Measurements from ENCODE around the gene NTRK2.

Gene NTRK2

DNA sequence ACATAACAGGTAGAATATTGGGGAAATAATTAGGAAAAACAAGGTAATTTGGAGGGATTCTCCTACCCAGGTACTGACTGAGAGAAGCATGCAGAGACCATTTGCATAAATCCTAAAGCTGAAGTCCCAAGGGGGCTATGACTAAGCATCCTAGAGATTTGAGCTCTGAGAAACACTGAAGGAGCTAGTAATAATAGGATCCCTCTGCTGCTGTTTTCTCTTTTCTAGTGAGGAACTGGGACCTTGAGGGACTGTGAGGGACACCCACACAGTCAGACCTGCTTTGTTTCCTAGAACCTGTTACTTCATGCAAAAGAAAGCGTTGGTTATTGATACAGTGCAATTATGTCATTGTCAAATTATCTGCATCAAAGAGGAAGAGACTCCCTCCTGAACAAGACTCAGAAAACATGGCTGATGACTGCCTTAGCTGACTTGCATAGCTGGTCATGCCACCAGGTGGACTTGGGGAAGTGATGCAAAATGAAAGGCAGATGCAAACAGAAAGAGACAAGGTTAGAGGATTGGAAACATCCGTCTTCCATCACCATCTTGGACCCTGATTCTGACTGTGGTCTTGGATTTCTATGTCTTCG, 335.4 kb downstream of the NTRK2 start:
- in situ Hi-C loops (cut with HindIII; ENCODE audit: low sequenced_read_pairs), result no loop called here

DNA sequence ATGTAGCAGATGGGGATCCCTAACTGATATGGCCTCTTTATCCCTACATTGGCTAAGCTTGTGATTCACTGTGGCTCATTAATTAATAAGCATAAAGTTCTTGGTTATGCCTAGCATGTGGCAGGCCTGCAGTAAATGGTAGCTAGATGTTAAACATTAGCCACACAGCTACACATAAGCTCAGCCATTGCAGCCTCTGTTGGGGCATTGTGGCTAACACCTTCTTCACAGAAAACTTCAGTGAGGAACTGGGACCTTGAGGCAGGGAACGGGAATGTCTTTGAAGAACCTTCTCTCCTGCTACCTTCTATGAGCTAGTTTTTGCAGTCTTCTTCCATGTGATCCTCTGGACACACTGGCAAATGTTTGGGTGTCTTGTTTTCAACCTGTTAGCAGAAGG, 338.2 kb downstream of the NTRK2 start:
- in situ Hi-C loops (cut with HindIII; ENCODE audit: low sequenced_read_pairs), result no loop called here

DNA sequence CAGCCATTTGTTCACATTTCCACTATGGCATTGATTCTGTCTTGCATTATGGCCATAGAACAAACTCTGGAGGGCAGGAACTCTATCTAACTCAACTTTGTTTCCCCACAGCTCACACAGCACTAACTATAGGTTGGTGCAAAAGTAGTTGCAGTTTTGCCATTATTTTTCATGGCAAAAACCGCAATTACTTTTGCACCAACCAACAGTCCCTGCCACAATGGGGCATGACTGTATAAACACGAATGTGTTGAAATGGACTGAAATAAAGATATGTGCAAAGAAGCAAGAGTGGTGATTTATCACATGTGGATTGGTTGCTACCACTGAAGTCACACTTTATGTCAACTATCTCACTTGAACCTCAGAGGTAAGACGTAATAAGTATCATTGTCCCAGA, 338.7 kb downstream of the NTRK2 start:
- in situ Hi-C loops (cut with HindIII; ENCODE audit: low sequenced_read_pairs), result no loop called here

DNA sequence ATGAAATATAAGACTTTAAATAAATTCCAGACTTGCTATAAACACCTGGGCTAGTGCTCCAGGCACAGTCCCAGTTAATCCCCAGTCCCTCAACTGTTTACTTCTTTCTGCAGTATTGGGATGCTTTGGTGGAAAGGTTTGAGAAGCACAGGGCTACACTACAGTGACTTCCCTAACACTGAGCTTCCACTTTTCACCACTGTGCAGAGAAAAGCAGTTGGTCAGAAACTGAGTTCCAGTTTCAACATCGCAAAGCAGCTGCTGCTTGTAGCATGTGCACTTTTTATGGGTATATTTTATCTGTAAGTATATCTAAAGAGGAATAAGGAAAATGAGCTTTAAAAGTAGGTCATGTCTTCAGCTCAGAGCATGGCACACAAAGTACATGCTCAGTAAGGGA, 339.7 kb downstream of the NTRK2 start:
- in situ Hi-C loops (cut with HindIII; ENCODE audit: low sequenced_read_pairs), result no loop called here

DNA sequence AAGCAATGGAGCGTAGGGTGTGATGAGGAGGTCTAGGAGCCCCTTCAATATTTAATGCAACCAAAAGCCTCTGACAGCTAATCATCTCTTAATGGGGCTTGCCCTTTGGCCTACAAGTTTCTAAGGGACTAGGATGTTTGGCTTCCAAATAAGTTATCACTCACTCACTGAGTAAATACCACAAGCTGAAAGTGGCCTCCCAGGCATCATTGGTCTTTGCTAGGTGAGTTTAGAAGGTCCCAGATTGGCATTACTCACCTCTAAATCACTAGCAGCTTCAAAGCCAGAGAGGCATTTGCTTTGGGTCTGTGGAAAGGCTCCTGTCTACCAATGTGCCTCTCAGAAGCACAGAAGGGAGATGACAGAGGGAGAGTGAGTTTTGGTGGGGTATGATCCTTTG, 344.2 kb downstream of the NTRK2 start:
- in situ Hi-C loops (cut with HindIII; ENCODE audit: low sequenced_read_pairs), result no loop called here

DNA sequence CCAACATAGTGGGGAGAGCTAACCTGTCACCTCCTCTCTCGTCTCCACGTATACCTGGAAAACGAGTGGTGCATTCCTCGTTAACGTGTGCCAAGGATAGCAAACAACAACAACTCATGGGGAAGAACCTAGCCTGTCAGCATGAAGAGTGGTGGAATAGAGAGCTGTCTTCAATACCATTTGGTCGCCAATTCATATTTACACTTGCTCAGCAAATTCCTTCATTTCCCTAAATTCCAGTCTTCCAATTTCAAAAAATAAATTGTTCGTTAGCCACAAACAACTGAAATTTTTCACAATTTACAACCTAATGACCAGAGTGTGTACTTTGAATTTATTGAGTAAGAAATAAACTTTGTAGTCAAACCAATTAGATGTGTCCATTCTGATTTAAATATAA, 344.8 kb downstream of the NTRK2 start:
- in situ Hi-C loops (cut with HindIII; ENCODE audit: low sequenced_read_pairs), result no loop called here

DNA sequence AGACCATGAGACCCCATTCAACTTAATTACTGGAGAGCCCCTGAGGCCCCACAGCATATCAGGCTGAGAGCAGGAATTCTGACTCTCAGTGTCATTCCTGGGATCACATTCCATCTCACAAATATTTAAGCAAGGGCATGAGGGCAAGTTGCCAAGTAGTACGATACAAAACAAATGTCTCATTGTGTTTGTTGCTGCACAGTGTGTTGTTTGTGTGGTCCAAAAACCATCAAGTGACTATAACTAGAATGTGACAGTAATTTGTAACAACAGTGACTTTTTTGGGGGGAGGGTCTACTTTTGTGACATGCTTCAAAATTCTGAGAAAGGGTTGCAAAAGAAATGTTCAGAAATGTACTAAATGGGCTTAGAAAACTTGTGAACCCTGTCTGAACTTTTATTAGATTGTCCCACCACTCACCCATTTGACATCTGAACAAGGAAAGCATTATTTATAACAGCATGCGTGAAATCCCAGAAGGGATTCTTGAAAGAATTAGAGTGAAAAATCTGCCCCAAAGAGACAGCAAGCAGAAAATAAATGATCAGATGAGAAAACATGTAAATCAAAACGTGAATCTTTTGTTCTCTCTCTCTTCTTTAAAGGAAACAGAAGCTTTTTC, 347.0 kb downstream of the NTRK2 start:
- in situ Hi-C loops (cut with HindIII; ENCODE audit: low sequenced_read_pairs), result no loop called here

DNA sequence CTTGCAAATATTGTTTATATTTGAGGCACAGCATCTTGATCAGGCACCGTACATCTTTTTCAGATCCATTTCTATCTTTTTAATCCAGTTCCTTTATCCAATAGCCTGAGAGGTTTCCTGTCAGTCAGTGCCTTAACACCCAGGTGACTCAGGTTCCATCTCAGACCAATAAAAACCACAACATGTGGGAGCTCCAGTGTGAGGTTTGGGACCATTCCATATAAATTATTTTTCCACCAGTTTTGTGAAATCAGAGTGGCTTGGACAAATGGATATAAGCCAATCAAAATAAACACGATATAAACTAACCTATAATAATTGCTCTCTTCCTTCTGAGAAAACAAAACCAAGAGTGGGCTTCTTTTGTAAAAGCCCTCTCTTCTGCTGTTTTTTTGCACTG, 351.3 kb downstream of the NTRK2 start:
- in situ Hi-C loops (cut with HindIII; ENCODE audit: low sequenced_read_pairs), result no loop called here

DNA sequence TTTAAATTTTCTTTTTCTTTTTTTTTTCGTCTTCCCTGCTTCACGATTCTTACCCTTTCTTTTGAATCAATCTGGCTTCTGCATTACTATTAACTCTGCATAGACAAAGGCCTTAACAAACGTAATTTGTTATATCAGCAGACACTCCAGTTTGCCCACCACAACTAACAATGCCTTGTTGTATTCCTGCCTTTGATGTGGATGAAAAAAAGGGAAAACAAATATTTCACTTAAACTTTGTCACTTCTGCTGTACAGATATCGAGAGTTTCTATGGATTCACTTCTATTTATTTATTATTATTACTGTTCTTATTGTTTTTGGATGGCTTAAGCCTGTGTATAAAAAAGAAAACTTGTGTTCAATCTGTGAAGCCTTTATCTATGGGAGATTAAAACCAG, 352.2 kb downstream of the NTRK2 start:
- in situ Hi-C loops (cut with HindIII; ENCODE audit: low sequenced_read_pairs), result no loop called here

DNA sequence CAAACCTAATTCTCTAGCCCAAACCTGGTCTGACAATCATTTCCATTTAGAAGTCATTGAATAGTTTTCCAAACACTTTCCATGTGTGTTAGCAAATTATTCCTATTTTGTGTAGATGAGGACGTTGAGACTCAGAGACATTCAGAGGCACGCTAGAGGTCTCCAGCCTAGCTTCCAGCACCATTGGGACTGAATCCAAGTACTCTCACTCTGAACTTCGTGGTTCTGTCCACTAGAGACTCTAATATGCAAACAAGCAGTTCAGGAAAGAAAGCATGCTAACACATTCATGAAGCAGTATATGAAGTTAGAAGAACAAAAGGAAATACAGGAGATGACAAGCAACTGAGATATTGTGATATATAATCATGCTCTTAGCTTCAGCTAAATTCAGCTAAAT, 354.8 kb downstream of the NTRK2 start:
- in situ Hi-C loops (cut with HindIII; ENCODE audit: low sequenced_read_pairs), result no loop called here

DNA sequence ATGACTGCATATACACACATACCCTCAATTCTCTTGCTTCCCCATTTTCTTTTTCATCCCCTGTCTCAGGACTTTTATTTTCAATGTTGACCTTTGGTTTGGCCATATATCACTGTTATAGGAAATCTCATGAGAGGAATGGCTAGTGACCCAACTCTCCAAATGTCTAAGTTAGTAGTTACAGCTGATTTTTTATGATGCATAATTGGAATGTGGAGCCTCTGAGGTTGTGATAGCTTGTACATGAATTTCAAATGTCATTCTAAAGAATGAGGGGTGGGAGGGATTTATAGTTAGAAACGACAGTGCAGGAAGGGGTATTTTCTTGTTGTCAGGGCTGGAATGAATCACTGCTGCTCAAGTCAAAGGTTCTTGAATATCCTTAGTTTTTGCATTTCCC, 356.1 kb downstream of the NTRK2 start:
- in situ Hi-C loops (cut with HindIII; ENCODE audit: low sequenced_read_pairs), result no loop called here

DNA sequence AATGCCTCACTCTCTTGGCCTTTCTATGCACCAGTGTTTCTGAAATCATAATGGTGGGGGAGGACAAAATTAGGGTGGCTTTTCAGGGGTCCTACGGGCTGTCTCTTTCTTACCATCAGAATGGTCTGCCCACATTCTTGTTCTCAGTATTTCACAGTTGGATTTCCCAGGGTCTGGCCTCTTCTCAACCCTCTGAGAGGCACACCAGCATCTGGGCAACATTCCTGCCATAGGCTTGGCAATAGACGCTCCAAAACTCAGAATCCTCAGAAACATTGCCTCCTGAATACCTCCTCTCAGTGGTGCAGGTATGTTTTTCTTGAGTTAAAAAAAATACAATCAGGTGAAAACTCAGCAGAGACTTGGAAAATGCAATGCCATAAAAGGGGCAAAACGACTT, 358.3 kb downstream of the NTRK2 start:
- in situ Hi-C loops (cut with HindIII; ENCODE audit: low sequenced_read_pairs), result no loop called here

DNA sequence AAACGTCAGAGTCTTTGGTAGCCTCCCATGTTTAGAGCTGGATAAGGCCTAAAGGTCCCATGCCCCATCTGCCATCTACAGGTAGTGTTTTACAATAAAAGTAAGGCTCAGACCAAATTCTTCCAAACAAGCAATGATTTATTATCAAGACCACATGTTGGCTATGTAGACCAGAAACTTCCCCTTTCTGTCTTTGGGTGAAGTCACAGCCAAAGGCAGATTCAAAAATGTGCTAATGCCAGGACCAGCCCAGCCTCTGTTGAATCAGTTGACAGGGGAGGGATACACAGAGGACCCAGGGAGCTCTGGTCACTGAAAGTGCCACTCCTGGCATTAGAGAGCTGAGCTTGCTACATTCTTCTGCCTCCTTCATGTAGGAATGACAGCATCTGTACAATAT, 360.8 kb downstream of the NTRK2 start:
- in situ Hi-C loops (cut with HindIII; ENCODE audit: low sequenced_read_pairs), result no loop called here

DNA sequence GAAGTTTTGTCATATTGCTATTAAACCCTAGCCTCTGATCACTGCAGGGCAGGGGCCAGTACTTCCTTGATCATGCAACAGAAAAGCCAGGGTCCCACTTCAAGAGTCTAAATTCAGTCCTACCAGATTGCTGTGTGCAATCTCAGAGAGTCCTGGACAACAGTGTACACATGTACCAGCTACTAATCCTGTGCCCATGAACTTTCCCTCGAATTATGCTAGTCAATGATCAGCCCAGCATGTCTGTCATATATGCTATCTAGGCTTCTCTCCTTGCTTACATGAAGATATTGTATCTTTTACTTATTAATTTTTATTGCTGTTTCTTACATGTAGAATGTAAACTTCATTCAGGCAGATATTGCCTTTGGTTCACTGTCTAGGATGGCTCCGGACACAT, 367.0 kb downstream of the NTRK2 start:
- in situ Hi-C loops (cut with HindIII; ENCODE audit: low sequenced_read_pairs), result no loop called here

DNA sequence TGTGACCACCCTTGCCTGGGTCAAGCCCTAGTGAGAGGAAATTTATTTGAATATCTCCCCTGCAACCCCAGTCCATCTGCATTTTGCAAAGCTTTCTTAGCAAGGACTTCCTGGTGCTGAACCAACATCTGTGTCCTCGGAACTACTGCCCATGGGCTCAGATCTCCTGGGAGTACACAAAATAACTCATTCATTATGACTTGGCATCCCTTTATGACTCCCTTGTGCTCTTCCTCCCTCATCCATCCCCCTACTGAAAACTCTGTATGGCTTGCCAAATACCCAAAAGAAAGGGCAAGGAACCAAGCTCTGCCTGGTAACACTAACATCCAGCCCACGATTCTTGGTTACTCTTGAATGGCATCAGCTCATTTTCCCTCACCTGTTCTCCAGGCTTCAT, 368.5 kb downstream of the NTRK2 start:
- in situ Hi-C loops (cut with HindIII; ENCODE audit: low sequenced_read_pairs), result no loop called here

DNA sequence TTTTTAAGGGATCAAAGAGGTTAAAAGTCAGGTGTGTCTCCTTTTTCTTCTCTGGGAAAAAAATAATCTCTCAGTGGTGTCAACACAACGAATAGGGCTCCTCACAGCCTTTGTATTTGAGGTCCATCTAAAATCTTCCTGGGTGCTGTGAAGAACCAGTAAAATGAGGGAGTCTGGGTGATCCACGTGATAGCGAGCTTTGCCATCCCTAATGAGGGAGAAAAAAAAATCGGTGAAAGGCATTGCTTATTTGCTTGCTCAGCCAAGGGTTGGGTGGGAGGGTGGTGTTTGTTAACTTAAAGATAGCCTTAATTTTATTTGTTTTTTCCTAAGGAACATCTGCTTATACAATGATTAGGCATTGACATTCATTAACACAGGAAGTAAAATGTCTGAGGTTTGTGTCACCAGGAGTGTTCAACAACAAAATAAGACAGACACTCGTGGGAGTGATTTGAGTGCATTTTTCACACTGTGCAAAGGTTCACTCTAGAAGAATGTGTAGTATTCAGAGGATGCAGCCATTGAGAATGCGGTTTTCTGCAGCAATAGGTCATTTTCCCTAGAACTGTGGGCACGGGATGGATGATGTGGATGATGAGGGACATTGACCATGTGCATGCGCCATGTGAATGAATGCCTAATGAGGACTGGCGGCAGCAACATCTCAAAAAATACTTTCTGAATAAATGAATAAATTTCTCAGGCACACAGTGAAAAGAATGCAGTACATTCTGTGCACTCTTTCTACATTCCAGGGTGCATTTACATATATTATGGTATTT, 369.5 kb downstream of the NTRK2 start:
- in situ Hi-C loops (cut with HindIII; ENCODE audit: low sequenced_read_pairs), result no loop called here

DNA sequence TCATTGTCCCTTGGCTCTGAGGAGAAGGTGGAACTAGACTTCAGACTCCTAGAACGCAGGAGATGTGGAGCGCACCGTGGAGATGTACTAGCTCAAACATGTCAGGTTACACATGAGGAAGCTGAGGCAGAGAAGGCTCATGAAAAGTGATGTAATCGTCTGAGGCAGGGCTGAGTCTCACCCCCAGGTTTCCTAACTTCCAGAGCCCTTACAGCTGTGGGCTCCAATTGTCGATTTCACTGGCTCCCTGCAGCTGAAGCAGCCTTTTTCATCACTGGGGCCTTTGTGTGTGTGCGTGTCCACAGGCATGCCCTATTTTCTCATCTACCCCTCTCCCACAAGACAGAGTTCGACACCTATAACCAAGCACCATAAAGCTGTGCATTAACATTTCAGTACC, 370.6 kb downstream of the NTRK2 start:
- in situ Hi-C loops (cut with HindIII; ENCODE audit: low sequenced_read_pairs), result no loop called here

DNA sequence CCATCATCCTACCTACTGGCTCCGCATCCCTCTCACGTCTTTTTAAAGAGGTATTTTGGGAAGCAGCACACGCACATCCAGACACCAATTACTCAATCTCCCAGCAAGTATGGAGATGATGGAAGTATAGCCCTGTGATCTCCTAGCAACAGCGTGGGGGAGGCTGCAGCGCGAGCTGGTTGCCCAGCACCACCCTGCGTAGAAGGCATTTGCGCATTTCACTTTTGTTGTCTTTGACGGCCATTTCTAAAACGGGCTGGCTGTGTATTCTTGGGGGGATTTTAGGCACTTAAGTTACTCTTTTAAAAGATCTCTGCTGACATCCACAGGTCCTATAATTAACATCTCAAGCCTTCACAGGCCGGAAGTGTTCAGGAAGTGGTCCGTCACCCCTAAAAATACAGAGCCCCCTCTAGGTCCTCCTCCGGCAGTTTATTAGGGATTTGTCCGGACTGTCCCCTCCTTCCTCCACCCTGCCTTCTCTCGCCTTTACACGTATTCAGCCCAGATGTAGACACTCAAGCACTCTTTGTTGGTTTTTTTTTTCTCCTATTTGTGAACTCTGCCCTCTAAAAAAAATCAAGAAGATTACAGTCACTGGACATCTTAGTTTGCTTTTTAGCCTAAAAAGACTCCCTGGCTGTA, 371.4 kb downstream of the NTRK2 start:
- in situ Hi-C loops (cut with HindIII; ENCODE audit: low sequenced_read_pairs), result no loop called here

DNA sequence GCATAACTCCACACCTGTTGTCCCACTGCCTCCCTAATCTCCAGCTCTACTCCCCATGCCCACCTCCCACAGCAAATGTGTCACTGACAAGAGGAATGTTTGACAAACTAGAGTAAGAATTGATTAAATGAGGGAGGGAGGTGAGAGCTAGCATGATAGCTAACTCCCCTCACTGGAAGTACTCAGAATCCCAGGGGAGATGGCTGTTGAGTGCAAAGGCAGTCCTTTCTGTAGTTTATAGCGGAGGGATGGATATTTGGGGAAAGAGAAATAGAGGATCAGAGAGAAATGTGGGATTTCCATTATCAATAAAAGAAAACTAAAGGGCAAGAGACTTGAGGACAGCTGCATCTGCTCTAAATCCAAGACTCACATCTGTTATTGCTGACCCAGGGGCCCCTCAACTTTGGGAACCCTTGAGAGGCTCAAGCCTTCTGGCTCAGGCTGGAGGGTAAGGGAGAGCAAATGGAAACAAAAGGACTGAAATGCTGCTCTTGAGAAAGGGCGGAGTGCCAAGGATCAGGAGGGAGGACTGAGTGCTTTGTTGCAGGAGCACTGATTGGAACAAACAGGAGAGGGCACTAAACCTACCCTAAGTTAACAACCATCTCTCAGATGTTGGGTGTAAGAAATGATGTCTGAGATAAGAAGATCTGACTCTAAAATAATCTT, 372.1 kb downstream of the NTRK2 start:
- in situ Hi-C loops (cut with HindIII; ENCODE audit: low sequenced_read_pairs), result no loop called here

DNA sequence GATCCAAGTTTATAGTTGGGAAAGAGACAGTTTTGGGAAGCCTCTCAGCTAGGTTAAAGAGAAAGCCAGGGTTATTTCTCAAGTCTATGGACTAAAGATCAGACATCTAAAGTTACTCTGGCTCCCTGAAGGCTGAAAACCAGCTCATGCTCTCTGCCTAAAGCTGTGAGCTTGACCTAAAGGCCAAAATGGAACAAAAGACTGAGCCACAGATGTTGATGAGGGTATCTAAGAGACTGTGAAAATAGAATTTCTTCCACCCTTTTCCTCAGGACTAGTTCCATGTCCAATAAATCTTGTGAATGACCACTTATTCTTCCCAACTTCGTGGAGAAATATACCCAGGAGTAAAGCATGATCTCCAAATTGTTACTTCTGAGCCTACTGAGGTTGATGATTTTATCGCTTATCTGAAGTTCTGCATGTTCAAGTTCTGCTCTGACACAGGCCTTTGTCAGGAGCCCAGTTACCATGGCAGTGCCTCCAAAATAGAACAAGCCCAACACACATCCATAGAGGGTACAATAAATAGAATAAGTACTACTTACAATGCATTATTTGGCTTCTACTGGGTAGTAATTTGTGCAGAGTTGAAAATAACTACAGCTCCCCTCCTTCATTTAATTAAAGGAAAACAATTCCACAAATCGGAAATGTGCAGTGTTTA, 373.6 kb downstream of the NTRK2 start:
- in situ Hi-C loops (cut with HindIII; ENCODE audit: low sequenced_read_pairs), result no loop called here

DNA sequence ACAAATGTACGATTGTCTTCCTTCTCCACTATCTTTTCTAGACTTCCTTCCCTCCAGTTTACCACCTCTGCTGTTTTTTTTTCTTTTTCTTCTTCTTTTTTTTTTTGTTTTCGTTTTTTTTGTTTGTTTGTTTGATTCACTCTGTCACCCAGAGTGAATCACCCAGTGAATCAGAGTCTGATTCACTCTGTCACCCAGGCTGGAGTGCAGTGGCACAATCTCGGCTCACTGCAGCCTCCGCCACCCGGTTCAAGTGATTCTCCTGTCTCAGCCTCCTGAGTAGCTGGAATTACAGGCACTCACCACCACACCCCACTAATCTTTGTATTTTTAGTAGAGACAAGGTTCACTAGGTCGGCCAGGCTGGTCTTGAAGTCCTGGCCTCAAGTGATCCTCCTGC, 375.7 kb downstream of the NTRK2 start:
- in situ Hi-C loops (cut with HindIII; ENCODE audit: low sequenced_read_pairs), result no loop called here

All from endothelial cell of hepatic sinusoid (primary cell).